NOMO-1 (cell line): ENCODE data around the gene PNMA1.
"Not testable (repeated sequence)": the region's sequence is repeated elsewhere in the genome, so short reads cannot be mapped to it uniquely, and the experiment has no call there.

Experiments
- DNase-seq, 2 experiments: peaks; one replicate each; lab custom pipeline; 2025; ENCODE audit not compliant: unreplicated experiment in 2 of 2; lab: John Stamatoyannopoulos, UW

PNMA1 gene

GRCh38 chr14:73718418-73719251 lies 4.5 kb upstream of the PNMA1 start:
- no peak for DNase-seq

GRCh38 chr14:73717711-73718417 lies 3.7 kb upstream of the PNMA1 start:
- DNase-seq, result no peak

GRCh38 chr14:73717266-73717665 lies 3.1 kb upstream of the PNMA1 start:
- no peak for DNase-seq

GRCh38 chr14:73715707-73716106 lies 1.5 kb upstream of the PNMA1 start:
- DNase-seq, result no peak

GRCh38 chr14:73714656-73715081 lies 485 bp upstream of the PNMA1 start:
- no peak for DNase-seq

- no peak for DNase-seq
Measured at GRCh38 chr14:73713206-73713802, 880 bp downstream of the PNMA1 start.

- DNase-seq, result no peak
Measured at GRCh38 chr14:73712540-73713180, 1.5 kb downstream of the PNMA1 start.

GRCh38 chr14:73712071-73712506 lies 2.1 kb downstream of the PNMA1 start:
- no peak for DNase-seq

- no peak for DNase-seq
Measured at GRCh38 chr14:73710737-73711136, 3.4 kb downstream of the PNMA1 start.

- no peak for DNase-seq
Measured at GRCh38 chr14:73709904-73710469, 4.2 kb downstream of the PNMA1 start.

- DNase-seq, result not testable (repeated sequence)
Measured at GRCh38 chr14:73708076-73708475, 6.1 kb downstream of the PNMA1 start.

GRCh38 chr14:73700325-73700724 lies 13.9 kb downstream of the PNMA1 start:
- DNase-seq, result no peak

- DNase-seq, result no peak
Measured at GRCh38 chr14:73696466-73697400, 17.5 kb downstream of the PNMA1 start.

- DNase-seq, result no peak
Measured at GRCh38 chr14:73695997-73696396, 18.2 kb downstream of the PNMA1 start.

GRCh38 chr14:73695082-73695481 lies 19.1 kb downstream of the PNMA1 start:
- no peak for DNase-seq

- no peak for DNase-seq
Measured at GRCh38 chr14:73694083-73694482, 20.1 kb downstream of the PNMA1 start.

GRCh38 chr14:73686901-73687300 lies 27.3 kb downstream of the PNMA1 start:
- no peak for DNase-seq

GRCh38 chr14:73685328-73685727 lies 28.9 kb downstream of the PNMA1 start:
- no peak for DNase-seq

GRCh38 chr14:73684627-73685026 lies 29.6 kb downstream of the PNMA1 start:
- no peak for DNase-seq

- DNase-seq, result no peak
Measured at GRCh38 chr14:73680821-73681220, 33.4 kb downstream of the PNMA1 start.
